ENCODE data around the gene BCL2L11.

The BCL2L11 gene

GRCh38 chr2:111105926-111106325 is 14.8 kb upstream of the BCL2L11 start:
- no peak for ATAC-seq
- TF ChIP-seq TCF4 (CRISPR knock-in tag; IDR thresholded peaks at IDR 0.05; ENCODE audit: borderline replicate concordance) (no peak), ISL1 (CRISPR knock-in tag; IDR thresholded peaks at IDR 0.05) (no peak), CSRNP3 (CRISPR knock-in tag; IDR thresholded peaks at IDR 0.05) (no peak), CREB5 (CRISPR knock-in tag; IDR thresholded peaks at IDR 0.05; ENCODE audit: low read depth) (no peak), ZFP3 (CRISPR knock-in tag; IDR thresholded peaks at IDR 0.05) (no peak), TSHZ2 (CRISPR knock-in tag; IDR thresholded peaks at IDR 0.05) (no peak), GLIS3 (CRISPR knock-in tag; IDR thresholded peaks at IDR 0.05) (no peak), POU6F1 (CRISPR knock-in tag; IDR thresholded peaks at IDR 0.05; ENCODE audit: borderline replicate concordance, low read depth) (no peak)

- no peak for ATAC-seq
- TF ChIP-seq ZNF70 (CRISPR knock-in tag; IDR thresholded peaks at IDR 0.05) (no peak), ZC3H10 (CRISPR knock-in tag; IDR thresholded peaks at IDR 0.05) (no peak), CREB5 (CRISPR knock-in tag; IDR thresholded peaks at IDR 0.05; ENCODE audit: low read depth) (no peak)
Observed at GRCh38 chr2:111106706-111107105, 14.0 kb upstream of the BCL2L11 start.

- TF ChIP-seq CSDC2 (CRISPR knock-in tag; IDR thresholded peaks at IDR 0.05) = no peak
- TF ChIP-seq CREB5 (CRISPR knock-in tag; IDR thresholded peaks at IDR 0.05; ENCODE audit: low read depth) = no peak
- TF ChIP-seq ZFP3 (CRISPR knock-in tag; IDR thresholded peaks at IDR 0.05) = no peak
- no peak for TF ChIP-seq OSR1 (CRISPR knock-in tag; IDR thresholded peaks at IDR 0.05)
- TF ChIP-seq BACH2 (CRISPR knock-in tag; IDR thresholded peaks at IDR 0.05; ENCODE audit: borderline replicate concordance) = no peak
- TF ChIP-seq ZNF70 (CRISPR knock-in tag; IDR thresholded peaks at IDR 0.05) = no peak
- TF ChIP-seq PATZ1 (CRISPR knock-in tag; IDR thresholded peaks at IDR 0.05; ENCODE audit: borderline replicate concordance) = no peak
- TF ChIP-seq ISL1 (CRISPR knock-in tag; IDR thresholded peaks at IDR 0.05) = no peak
- no peak for TF ChIP-seq PPARA (CRISPR knock-in tag; IDR thresholded peaks at IDR 0.05; ENCODE audit: borderline replicate concordance)
- ATAC-seq = no peak
Observed at GRCh38 chr2:111108745-111109271, 11.9 kb upstream of the BCL2L11 start.
